Activated naive CD4-positive, alpha-beta T cell (primary cell): ENCODE results near the gene PRLR.

Experiments
- DNase-seq, 4 experiments: peaks; one replicate each; lab custom pipeline; 2025; lab: John Stamatoyannopoulos, UW

Gene PRLR

DNA sequence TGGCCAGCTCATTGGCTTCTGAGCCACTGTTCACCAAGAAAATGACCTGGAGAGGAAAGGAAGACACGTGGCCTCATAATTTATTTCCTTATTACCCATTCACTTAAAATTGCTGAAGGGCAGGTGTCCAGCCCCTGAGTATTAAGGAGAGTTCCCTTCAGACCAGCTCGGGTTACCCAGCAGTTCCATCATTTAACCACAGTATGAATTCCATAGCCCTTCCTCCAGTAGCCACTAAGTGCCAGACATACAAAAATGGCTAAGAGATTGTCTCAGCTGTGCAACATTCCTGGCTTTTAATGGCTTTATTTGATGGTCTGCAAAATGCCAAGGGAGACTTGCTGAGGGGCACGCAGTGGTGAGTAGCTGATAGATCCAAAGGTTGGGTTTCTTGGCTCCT, 195.0 kb downstream of the PRLR start:
- no peak for DNase-seq

DNA sequence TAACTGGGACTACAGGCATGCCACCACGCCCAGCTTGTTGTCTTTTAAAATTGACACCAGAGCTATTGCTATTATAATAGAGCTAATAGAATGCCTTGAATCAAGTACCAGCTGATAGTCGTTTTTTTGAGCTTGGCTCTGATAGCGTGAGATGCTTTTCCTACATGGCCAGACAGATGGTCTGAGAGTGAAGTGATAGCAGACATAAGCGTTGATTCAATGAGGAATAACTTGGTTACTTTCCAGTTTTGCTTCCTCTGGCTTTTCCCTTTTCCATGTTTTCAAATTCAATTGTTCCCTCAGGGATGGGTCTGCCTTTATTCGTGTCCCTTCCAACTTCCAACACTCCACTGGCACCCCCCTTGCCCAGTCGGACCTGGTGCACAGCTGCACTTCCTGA, 197.9 kb downstream of the PRLR start:
- no peak for DNase-seq

DNA sequence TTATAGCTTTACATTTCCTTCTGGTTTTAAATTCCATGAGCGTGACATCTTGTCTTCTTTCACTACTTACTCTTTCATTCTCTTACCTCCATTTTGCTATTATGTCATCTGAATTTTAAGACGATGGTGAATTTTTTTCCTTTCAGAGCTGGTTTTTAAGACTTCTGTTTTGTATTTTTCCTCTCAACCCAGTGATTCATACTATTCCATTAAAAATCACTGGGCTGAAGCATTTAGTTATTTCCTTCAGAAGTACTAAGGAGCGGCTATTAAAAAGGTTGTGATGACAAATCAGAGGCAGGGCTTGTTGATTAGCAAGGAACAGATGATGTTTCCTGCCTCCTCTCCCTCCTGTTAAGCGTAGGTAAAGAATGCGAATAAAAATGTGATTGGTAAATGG, 199.0 kb downstream of the PRLR start:
- no peak for DNase-seq

DNA sequence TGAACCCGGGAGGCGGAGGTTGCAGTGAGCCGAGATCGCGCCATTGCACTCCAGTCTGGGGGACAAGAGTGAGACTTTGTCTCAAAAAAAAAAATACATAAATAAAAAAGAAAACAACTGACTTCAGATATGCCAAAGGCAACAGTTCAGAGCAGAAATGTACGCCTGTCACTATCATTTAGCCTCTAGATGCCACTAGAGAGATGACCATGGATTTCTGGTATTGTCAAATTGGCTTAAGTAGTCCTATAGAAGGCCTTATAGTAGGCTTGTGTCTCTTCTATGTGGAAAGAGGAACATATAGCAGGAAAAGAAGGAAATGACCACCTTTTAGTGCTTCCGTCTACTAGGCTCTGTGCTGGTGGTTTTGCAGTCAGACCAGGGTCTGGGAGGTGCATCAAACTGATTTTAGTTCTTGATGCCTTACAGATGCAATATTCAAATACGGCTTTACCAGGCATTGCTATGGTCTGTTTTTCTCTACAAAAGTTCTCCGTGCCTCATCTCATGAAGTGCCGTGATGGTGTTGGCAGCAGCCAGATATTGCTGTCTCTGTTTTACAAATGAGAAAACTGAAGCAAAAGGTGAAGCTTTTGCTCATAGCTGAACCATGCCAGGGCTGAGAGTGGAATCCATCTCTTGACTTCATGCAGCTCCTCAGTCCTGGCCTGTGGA, 199.7 kb downstream of the PRLR start:
- no peak for DNase-seq

DNA sequence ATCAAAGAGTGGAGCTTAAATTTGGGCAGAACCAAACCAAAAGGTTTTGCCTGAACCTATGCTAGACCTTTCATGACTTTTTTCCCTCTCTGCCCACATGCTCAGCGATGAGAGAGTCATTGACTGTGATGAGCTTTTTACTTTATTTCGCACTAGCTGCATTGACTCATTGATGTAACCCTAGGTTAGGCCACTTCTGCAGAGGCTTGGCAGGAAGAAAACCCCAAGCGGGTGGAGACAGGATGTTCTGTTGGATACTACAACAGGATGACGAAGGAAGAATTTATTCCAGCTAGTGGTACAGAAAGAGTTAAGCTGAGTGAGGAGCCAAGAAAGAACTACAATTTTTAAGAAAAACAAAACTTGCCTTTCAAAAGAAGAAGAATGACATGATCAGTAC, 201.0 kb downstream of the PRLR start:
- DNase-seq = no peak

DNA sequence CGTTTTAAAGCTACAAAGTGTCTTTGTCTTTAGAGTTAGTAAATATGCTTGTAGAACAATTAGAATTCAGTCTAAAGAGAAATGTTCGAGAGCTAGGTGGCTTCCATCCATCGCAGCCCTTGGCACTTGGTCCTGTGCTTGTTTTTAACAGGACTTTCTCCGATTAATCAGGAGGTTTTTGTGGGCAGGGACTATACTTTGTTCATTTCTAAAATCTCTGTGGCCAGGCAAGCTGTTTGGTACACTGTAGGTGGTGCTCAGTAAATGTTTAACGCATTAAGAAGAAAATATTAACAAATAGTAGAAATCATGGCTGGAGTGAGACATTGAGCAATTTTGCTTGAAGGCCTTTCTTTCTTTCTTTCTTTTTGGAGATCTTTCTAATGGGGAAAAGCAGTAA, 203.3 kb downstream of the PRLR start:
- no peak for DNase-seq

DNA sequence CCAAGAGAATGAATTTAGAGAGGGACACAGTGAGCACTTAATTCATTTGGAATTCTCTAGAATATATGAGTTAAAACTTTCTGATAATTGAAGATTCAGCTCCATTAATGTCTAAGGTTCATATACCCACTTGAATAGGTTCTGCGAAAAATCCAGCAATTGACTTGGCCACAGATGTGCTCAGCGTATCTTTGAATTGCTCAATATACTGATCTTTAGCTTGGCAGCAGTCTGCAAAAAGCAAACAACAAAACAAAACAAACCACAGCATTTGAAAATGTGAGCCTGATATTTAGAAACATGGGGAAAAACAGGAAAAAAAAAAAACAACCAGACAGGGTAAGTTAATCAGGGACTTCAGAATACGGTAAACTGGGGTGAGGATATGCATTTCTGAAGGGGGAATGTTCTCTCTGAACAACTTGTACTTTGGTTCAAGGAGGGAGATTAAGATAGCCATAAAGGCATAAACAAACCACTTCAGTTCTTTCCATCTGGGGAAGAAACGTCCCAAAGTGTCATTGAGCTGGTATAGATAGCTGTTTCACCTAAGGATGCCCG, 203.9 kb downstream of the PRLR start:
- DNase-seq = no peak

DNA sequence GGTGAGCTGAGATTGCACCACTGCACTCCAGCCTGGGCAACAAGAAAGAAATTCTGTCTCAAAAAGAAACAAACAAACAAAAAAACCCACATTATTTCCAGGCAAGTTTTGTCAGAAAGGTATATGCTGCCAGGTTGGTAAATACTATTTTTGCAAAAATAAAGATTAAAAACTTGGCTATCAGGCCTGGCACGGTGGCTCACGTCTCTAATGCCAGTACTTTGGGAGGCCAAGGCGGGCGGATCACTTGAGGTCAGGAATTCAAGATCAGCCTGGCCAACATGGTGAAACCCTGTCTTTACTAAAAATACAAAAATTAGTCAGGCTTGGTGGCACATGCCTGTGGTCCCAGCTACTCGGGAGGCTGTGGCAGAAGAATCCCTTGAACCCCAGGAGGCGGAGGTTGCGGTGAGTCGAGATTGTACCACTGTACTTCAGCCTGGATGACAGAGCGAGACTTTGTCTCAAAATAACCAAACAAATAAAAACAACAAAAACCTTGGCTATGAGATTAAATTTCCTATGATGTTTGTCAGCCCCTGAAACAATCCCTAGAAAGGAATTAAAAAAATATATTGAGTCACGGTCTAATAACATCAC, 205.3 kb downstream of the PRLR start:
- DNase-seq = no peak

DNA sequence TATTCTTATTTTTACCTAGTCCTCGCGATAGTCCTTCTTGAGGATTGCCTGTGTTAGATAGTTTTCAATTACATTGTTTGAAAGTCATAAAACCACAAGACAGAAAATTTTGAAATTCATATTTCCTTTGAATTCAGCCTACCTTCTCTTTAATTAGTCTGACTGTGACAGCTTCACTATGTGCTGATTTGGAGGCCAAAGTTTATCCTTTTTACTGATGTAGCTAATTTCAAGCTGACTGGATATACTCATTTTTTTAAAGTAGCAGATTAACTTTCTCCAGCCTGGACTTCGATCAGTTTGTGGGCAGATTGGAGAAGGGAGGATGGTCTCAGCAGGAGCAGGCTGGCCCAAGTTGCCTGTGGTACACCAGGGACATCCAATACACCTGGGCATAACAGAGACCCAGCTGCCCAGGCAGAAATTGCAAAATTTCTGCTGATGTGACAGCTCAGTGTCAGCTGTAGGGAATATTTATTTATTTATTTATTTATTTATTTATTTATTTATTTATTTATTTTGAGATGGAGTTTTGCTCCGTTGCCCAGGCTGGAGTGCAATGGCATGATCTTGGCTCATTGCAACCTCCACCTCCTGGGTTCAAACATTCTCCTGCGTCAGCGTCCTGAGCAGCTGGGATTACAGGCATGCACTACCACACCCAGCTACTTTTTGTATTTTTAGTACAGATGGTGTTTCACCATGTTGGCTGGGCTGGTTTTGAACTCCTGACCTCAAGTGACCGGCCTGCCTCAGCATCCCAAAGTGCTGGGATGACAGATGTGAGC, 206.7 kb downstream of the PRLR start:
- DNase-seq = no peak

DNA sequence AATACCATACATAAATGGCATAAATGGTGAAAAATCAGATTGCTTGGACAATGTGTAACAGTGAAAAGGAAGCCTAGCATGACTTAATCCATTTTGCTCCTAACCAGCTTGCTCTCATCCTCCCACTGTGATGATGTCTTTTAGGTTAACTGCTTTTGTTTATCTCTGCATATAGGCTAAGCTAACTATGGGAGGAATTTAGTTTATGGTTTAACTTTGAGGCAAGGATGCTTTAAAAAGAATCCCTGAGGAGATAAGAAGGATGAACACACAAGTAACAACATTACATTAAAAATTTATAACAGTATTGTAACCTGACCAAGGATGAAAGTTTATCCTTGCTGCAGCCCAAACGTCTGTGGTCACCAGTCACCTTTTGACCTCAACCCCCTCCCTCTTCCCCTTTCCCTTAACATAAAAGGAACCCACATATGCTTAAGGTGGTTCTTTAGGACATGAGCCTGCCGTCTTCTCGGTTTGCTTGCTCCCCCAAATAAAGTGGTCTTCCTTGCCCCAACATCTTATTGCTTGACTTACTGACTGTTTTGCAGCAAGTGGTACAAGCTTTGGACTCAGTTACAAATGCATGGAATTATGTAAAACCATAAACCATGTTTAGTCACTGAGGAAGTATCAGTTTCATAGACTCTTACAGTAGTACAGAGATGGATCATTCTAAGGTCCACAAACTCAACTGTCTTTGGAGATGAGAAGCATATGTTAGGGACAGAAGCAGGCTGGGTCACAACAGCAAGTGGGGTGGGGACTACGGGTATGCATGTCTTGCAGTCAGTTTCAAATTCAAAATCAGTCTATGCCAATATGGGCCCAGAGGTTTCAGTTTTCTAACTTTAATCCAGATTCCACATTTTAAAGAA, 213.9 kb downstream of the PRLR start:
- no peak for DNase-seq

DNA sequence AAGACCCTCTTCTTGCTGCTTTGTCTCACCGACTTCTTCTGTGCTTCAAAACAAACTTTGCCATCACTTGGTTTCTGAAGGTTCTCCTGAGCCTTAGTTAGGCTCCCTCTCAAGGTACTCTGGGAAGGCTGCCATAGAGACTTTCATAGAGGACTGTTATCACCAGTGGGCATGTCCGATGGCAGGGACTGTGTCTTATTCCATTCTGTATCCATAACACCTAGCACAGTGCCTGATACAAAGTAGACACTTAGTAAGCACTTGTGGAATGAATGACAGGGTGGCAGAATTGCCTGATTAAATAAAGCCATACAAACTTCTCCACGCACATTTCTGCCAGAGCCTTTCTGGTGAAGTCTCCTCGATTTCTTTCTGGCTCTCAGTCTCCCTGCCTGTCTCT, 215.2 kb downstream of the PRLR start:
- no peak for DNase-seq

DNA sequence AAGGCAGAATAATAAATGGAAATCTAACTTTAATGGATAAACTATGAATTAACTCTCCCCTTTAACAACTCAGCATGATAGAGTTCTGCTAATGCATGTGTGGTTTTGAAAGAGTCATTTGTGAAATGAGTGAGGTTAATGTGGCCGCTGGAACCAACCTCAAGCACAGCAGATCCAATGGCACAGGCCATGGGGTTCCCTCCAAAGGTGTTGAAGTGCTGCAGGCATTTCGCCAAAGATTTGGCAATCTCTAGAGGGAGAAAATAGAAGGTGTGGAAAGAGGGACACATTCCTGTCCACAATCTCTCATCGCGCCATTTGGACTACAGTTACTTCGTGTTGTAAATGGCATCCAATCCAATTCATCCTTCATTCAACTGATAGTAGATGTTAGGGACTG, 217.5 kb downstream of the PRLR start:
- no peak for DNase-seq

DNA sequence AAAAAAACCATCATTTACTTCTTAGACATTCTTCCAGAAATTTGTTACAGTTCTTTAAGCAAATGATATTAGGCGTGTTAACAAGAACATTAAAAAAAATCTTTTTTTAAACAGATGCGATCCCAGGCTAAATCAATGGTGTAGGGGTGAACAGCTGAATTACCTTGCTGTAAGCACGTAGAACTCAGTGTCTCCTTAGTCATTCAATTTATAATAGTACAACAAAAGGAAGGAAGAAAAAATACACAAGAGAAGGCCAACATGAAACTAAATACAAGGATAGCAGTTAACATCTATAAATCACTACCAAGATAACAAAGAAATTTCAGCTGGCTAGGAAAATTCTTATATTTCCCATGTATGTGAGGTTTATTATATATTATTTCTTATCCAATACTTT, 217.9 kb downstream of the PRLR start:
- no peak for DNase-seq

DNA sequence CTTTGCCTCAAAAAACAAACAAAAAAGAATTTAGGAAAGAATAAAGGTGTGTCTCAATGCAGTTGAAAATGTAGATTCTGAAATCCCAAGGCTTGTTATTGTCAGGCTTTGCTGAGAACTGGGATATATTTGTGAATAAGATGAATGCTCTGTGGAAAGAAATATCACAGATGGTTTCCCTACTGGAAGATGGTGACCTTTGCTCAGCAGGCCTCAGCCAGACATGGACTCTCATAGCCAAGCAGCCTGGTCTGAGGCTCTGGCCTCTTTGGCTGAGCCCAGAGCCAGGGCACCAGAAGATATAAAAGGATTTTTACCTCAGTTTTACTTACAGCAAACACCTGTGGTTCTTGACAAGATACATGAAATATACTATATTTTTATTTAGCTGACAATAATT, 219.6 kb downstream of the PRLR start:
- DNase-seq = no peak

DNA sequence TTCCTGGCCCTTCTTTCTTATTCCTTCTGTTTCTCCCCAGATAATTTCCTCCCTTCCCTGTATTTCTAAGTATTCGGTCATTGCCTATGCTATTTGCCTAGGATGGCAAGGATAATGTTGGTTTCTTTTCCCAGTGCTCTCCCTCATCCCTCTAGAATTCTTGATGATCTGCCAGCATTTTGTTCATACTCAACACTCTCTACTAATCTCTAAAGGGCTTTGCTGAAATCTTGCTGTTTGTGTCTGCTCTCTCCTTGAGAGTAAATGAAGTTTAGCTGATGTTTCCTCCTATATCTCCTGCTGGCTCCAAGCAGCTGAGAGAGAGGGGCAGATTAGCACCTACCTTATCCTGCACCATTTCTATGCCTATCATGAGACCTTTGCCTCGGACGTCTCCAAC, 220.6 kb downstream of the PRLR start:
- no peak for DNase-seq

DNA sequence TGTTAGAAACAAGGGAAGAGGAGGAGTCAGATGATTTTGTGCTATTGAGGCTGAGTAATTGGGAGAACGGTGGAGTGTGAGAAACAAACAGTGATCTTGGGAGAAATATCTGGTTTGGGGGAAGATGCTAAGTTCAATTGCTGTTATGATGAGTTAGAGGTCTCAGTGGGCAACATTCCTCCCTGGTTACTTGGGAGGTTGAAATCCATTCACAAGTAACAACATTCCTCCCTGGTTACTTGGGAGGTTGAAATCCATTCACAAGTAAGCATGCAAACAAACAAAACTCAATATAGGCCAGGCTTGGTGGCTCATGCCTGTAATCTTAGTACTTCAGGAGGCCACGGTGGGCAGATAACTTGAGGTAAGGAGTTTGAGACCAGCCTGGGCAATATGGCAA, 221.3 kb downstream of the PRLR start:
- DNase-seq = no peak

DNA sequence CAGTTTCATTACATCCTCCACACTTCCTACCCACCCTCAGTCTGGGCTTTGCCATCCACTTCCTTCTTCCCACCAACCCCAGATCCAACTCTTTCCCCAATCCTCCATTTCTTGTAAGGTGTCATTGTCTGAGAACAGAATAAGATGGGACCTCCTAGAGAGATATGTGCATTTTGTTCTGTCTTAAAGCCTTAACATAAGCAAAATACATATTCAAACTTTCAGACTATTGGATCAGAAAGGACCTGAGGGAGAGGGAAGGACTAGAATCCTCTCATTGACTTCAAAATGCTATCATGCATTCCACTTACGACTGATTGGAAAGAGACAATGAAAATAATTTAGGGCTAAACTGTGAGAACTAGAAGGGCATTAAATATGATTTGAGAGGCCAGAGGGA, 225.5 kb downstream of the PRLR start:
- DNase-seq = no peak

DNA sequence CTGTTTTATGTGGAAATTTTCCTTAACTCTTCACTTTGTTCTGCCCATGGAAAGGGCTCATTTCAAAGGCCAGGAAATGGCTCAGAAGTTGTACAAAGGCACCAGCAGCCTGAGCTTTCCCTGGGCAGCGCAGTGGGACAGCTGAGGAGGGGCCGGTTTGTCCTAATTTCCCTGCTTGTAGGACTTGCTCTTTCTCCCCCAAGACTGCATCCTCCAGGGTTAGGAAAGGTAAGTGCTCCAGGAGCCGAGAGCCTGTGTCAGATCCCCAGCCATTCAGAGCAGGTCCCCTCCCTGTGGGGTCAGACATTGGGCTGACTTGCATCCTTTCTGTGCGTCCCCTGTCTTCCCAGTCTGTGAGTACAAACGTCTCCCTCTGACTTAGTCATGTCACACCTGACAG, 226.1 kb downstream of the PRLR start:
- no peak for DNase-seq

DNA sequence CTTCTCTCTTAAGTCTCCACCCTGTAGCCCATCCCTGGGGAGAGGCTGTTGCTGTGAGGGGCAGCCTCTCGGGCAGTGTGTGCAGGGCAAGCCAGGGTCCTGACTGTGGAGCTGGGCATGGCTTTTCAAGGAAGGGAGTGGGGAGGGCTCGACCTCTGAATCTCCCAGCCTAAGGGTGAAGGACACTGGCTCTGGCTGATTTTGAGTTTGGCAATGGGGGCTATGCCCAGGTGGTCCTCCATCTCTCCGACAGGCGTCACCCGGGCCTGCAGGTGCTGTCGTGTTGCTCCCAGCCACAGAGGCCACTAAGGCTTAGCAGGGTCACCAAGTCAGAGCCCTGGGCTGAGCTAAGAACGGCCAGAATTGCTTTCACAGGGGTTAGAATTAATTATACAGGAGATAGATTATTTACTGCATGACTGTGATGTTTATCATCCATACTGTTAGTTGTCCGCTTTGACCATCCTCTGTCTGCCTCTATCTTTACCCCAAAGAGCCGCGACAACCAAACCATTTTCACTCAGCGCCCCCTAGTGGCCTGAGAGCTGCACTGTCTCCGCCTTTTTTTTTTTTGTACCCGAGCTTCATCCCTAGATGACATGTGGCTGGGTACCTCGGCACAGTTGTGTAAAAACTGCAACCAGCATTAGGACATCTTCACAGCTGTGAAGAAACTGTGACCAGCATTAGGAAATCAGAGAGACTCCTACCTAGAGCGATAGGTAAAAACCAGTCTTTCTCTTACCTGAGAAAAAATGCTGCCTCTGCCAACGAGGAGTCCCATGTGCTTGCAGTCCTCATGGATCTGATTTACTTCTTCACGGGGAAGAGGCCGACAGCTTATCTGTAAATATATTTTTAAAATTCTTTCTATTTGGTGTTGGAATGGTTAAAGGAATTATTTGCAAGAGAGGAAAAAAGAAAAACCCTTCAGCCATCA, 227.0 kb downstream of the PRLR start:
- DNase-seq = peak; percentile 13 to 32 (median 22)

DNA sequence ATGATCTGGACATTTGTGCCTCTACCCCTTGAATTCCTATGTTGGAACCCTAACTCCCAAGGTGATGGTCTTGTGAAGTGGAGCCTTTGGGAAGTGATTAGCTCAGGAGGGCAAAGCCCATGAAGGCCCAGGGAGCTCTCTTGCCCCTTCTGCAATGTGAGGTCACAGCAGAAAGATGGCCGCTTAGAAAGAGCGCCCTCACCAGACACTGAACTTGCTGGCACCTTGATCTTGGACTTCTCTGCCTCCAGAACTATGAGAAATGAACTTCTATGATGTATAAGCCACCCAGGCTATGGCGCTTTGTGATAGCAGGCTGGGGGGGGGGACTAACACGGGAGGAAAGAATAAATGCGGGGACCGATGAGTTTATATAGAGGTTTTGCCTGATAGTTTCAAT, 227.8 kb downstream of the PRLR start:
- DNase-seq = no peak

DNA sequence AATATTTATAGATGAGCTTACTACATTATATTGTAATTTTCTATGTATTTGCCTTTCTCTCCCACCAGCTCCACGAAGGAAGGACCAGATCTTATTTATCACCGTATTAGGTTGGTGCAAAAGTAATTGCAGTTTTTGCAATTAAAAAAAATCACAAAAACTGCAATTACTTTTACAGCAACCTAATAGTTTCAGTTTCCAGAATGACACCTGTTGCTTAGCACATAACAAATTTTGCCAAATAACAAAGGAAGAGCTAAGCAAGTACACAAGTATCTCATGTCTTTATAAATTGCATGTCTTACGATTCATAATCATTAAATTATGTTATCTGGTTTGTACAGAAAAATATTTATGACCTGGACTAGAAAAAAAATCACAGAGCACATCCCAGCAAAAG, 228.4 kb downstream of the PRLR start:
- DNase-seq = no peak
